CD14-positive monocyte (primary cell): ENCODE data around the gene MIOX. TPM values are rescaled to one million over a fixed set of nuclear protein-coding genes. Genes with fewer than 3 reads are reported as not detected.

Experiments
- DNase-seq, 3 donors: peaks; one replicate each; pipeline ENCODE4 v3.0.0-alpha.2; 2011 to 2022
- H2AFZ ChIP-seq: 2 replicates; pipeline ENCODE4 v1.6.0; 2012; ENCODE audit warnings: mild to moderate bottlenecking, low read depth, low read length, inconsistent platforms; ENCODE audit not compliant: insufficient read depth, poor library complexity, severe bottlenecking
- H3K27ac ChIP-seq, 2 donors: 1 replicate in 1 of 2; 2 replicates in 1 of 2; pipeline ENCODE4 v1.5.1; 2012 to 2013; ENCODE audit warnings: low read length in 2 of 2, control low read depth in 1 of 2, inconsistent platforms in 1 of 2, low read depth in 1 of 2, mild to moderate bottlenecking in 1 of 2
- H3K27me3 ChIP-seq, 2 donors: one replicate each; pipeline versions ENCODE4 v1.6.0 to v1.6.1; 2011 to 2013; ENCODE audit warnings: low read length in 2 of 2; ENCODE audit not compliant: control insufficient read depth in 2 of 2, insufficient read depth in 2 of 2
- H3K36me3 ChIP-seq, 2 donors: replicated peaks in 1 of 2; 1 replicate in 1 of 2; 2 replicates in 1 of 2; pipeline versions ENCODE4 v1.5.1 to v1.6.1; 2012 to 2013; ENCODE audit warnings: low read length in 2 of 2, control low read depth in 1 of 2, inconsistent platforms in 1 of 2, mild to moderate bottlenecking in 1 of 2; ENCODE audit not compliant: insufficient read depth in 2 of 2, control insufficient read depth in 1 of 2
- H3K4me1 ChIP-seq, 2 donors: 1 replicate in 1 of 2; 2 replicates in 1 of 2; pipeline versions ENCODE4 v1.5.1 to v1.6.1; 2012 to 2013; ENCODE audit warnings: low read length in 2 of 2, control low read depth in 1 of 2, inconsistent platforms in 1 of 2, mild to moderate bottlenecking in 1 of 2, moderate library complexity in 1 of 2; ENCODE audit not compliant: insufficient read depth in 2 of 2, control insufficient read depth in 1 of 2
- H3K4me2 ChIP-seq: replicated peaks from 2 replicates; pipeline ENCODE3; 2012; ENCODE audit warnings: low read length, moderate library complexity, mild to moderate bottlenecking; ENCODE audit not compliant: poor library complexity, severe bottlenecking; ENCODE audit errors: extremely low read depth
- H3K4me3 ChIP-seq, 3 experiments: fragments of 200-600 bp in 1 of 3; sonication (generic) in 1 of 3; replicated peaks in 1 of 3; 1 replicate in 2 of 3; 2 replicates in 1 of 3; pipeline ENCODE4 v1.5.1; 2011 to 2013; ENCODE audit warnings: low read length in 3 of 3, mild to moderate bottlenecking in 3 of 3, control low read depth in 2 of 3, low read depth in 2 of 3, inconsistent platforms in 1 of 3, moderate library complexity in 1 of 3
- H3K79me2 ChIP-seq: 2 replicates; pipeline ENCODE4 v1.6.0; 2012; ENCODE audit warnings: mild to moderate bottlenecking, control low read depth, inconsistent platforms, low read length, moderate library complexity; ENCODE audit not compliant: insufficient read depth
- H3K9ac ChIP-seq: 2 replicates; pipeline ENCODE4 v1.6.0; 2017; ENCODE audit warnings: low read length, mild to moderate bottlenecking; ENCODE audit not compliant: insufficient read depth, poor library complexity, severe bottlenecking
- H3K9me3 ChIP-seq, 2 donors: replicated peaks in 1 of 2; 1 replicate in 1 of 2; 2 replicates in 1 of 2; pipeline versions ENCODE4 v1.5.1 to v1.6.1; 2012 to 2013; ENCODE audit warnings: low read length in 2 of 2, control low read depth in 1 of 2; ENCODE audit not compliant: control insufficient read depth in 1 of 2, insufficient read depth in 1 of 2
- H4K20me1 ChIP-seq: 2 replicates; pipeline ENCODE4 v1.6.0; 2012; ENCODE audit warnings: mild to moderate bottlenecking, low read length, control low read depth, moderate library complexity; ENCODE audit not compliant: insufficient read depth
- H3K27ac Mint-ChIP-seq, 7 donors: one replicate each; pipeline ENCODE4 v1.8.0; 2020; ENCODE audit warnings: mild to moderate bottlenecking in 7 of 7, mixed read lengths in 7 of 7, moderate library complexity in 6 of 7, inconsistent platforms in 2 of 7
- H3K27me3 Mint-ChIP-seq, 3 donors: one replicate each; pipeline ENCODE4 v1.8.0; 2021 to 2022; ENCODE audit warnings: low read depth in 3 of 3, mild to moderate bottlenecking in 3 of 3, mixed read lengths in 3 of 3, moderate library complexity in 3 of 3, inconsistent platforms in 1 of 3
- H3K36me3 Mint-ChIP-seq, 2 donors: one replicate each; pipeline ENCODE4 v1.8.0; 2020; ENCODE audit warnings: mixed read lengths in 2 of 2, inconsistent platforms in 1 of 2, mild to moderate bottlenecking in 1 of 2
- H3K4me1 Mint-ChIP-seq: one replicate; pipeline ENCODE4 v1.8.0; 2020; ENCODE audit warnings: mild to moderate bottlenecking, mixed read lengths
- H3K4me3 Mint-ChIP-seq, 2 donors: one replicate each; pipeline ENCODE4 v1.8.0; 2020; ENCODE audit warnings: mild to moderate bottlenecking in 2 of 2, mixed read lengths in 2 of 2, moderate library complexity in 1 of 2
- H3K9me3 Mint-ChIP-seq, 7 donors: one replicate each; pipeline ENCODE4 v1.8.0; 2020 to 2022; ENCODE audit warnings: mixed read lengths in 7 of 7, mild to moderate bottlenecking in 6 of 7, moderate library complexity in 6 of 7, inconsistent platforms in 2 of 7
- WGBS: methylation state at CpG from one replicate; pipeline ENCODE4 v1.1.5; 2013; ENCODE audit warnings: missing lambda C conversion rate; ENCODE audit not compliant: insufficient coverage; 5-methylcytosine and 5-hydroxymethylcytosine counted together
- intact Hi-C, 2 donors: fragments of 100-400 bp; cut with micrococcal nuclease; formaldehyde crosslinking; loops; one replicate each; pipeline versions ENCODE4 v1.15.0 to v1.15.1; 2023
- polyA plus RNA-seq, 3 donors: library from polyadenylated mRNA; depleted of rRNA in 1 of 3; unstranded in 2 of 3; stranded (reverse) in 1 of 3; fragments of 300-500 nt in 2 of 3; fragments of >200 nt in 1 of 3; fragmentation: Illumina TruSeq in 2 of 3; gene quantifications; 1 replicate in 2 of 3; 2 replicates in 1 of 3; pipeline ENCODE4 v1.2.3, GENCODE V29; 2012 to 2021
- TF ChIP-seq, protein P1 (sequence below): fragments of 200-600 bp; IDR thresholded peaks from one replicate; pipeline ENCODE4 v1.8.0; 2022; ENCODE audit warnings: antibody characterized with exemption, mild to moderate bottlenecking

Gene MIOX
- polyA plus RNA-seq, 3 donors = not detected

- Mint-ChIP-seq H3K27ac (no peak overlapping the region), H3K36me3 (peaks cover 73 to 93% of the 10 kb centered on the region in 2 donors)
Measured at GRCh38 chr22:50459496-50460140, 27.0 kb upstream of the MIOX start.

GRCh38 chr22:50460938-50461337 is 25.7 kb upstream of the MIOX start:
- Mint-ChIP-seq H3K27ac (no peak overlapping the region), H3K36me3 (peaks cover 75 to 94% of the 10 kb centered on the region in 2 donors), H3K4me3 (no peak overlapping the region), H3K9me3 (peaks cover 0 to 3% (median 0%) of the 10 kb centered on the region in 7 donors), H3K4me1 (no peaks in the 10 kb centered on the region), H3K27me3 (peaks cover 0 to 2% (median 0%) of the 10 kb centered on the region in 3 donors)
- Histone ChIP-seq H3K36me3 (peaks cover 94 to 98% of the 10 kb centered on the region in 2 donors), H4K20me1 (peaks cover 13% of the 10 kb centered on the region), H3K9ac (no peak overlapping the region), H3K4me2 (no peak overlapping the region), H3K4me3 (no peak overlapping the region), H3K79me2 (no peaks in the 10 kb centered on the region), H2AFZ (no peak overlapping the region), H3K4me1 (no peaks in the 10 kb centered on the region), H3K27ac (no peak overlapping the region), H3K9me3 (no peaks in the 10 kb centered on the region), H3K27me3 (no peaks in the 10 kb centered on the region)
- TF ChIP-seq, protein P1, sequence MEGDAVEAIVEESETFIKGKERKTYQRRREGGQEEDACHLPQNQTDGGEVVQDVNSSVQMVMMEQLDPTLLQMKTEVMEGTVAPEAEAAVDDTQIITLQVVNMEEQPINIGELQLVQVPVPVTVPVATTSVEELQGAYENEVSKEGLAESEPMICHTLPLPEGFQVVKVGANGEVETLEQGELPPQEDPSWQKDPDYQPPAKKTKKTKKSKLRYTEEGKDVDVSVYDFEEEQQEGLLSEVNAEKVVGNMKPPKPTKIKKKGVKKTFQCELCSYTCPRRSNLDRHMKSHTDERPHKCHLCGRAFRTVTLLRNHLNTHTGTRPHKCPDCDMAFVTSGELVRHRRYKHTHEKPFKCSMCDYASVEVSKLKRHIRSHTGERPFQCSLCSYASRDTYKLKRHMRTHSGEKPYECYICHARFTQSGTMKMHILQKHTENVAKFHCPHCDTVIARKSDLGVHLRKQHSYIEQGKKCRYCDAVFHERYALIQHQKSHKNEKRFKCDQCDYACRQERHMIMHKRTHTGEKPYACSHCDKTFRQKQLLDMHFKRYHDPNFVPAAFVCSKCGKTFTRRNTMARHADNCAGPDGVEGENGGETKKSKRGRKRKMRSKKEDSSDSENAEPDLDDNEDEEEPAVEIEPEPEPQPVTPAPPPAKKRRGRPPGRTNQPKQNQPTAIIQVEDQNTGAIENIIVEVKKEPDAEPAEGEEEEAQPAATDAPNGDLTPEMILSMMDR = no peak
- intact Hi-C loops = no loop called here
- DNase-seq = no peak
- 96% methylated on average over 17 of the region's 17 CpGs for WGBS

More at GRCh38 chr22:50459496-50460140, 27.0 kb upstream of the MIOX start:
- H3K27ac ChIP-seq = no peak overlapping the region
- no peak for DNase-seq
- Mint-ChIP-seq H3K4me1 (no peaks in the 10 kb centered on the region), H3K9me3 (peaks cover 0 to 3% (median 0%) of the 10 kb centered on the region in 7 donors), H3K27me3 (peaks cover 0 to 3% (median 0%) of the 10 kb centered on the region in 3 donors), H3K4me3 (no peak overlapping the region)
- H3K79me2 ChIP-seq = no peaks in the 10 kb centered on the region
- no peaks in the 10 kb centered on the region for H3K4me1 ChIP-seq
- H3K4me2 ChIP-seq = no peak overlapping the region
- peaks cover 12% of the 10 kb centered on the region for H4K20me1 ChIP-seq
- no peaks in the 10 kb centered on the region for H3K9me3 ChIP-seq
- H3K27me3 ChIP-seq = no peaks in the 10 kb centered on the region
- H3K4me3 ChIP-seq = no peak overlapping the region
- TF ChIP-seq, protein P1 = no peak
- H3K36me3 ChIP-seq = peaks cover 94 to 98% of the 10 kb centered on the region in 2 donors
- WGBS = 95% methylated on average over 41 of the region's 41 CpGs
- no peak overlapping the region for H3K9ac ChIP-seq
- no peak overlapping the region for H2AFZ ChIP-seq
- intact Hi-C loops = no loop called here
